Measurements from ENCODE around the gene ACAP3. TPM values are rescaled to one million over a fixed set of nuclear protein-coding genes. Genes with fewer than 3 reads are reported as not detected.

Gene ACAP3
- total and polyA plus RNA-seq, 2 of the 4 experiments (the other 2 are of a cell fraction) = 13.3 to 58.2 TPM

DNA sequence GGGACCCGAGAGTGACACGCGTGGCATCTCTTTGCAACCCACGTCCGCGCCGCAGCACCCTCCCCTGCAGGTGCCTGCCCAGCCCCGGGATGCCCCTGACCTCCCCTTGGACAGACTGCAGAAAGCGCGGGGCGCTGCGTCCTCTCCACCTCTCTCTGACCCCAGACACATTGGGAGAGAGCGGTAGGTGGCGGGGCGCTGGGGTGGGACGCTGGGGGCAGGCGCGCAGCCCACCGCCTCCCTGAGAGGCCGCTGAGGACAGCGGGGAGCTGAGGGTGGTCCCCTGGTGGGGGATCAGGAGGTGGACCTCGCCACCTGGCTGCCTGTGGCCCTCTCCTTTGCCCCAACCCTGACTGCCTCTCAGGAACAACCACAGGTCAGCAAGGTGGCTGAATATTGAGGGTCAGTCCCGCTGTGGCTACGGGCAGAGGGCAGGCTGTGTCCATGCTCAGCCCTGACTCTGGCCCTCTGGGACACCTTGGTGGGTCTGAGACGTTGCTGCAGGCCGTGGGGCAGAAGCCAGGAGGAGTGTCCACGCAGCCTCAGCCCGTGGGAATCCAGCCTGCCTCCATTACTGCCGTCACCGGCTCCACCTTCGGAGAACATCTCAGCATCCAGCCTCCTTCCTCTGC is 33.3 kb downstream of the ACAP3 start:
- Histone ChIP-seq H3K56ac (ENCODE audit: extremely low read depth, insufficient read depth, low read length) (peak overlapping the region; percentile 52), H2BK20ac (ENCODE audit: low read depth, low read length) (no peak overlapping the region), H3K4me2 (ENCODE audit: low read depth, low read length) (peak overlapping the region; percentile 96), H3K9ac (ENCODE audit: low read depth, low read length) (peak overlapping the region; percentile 98), H2AK9ac (replicated peaks; ENCODE audit: low read depth, low read length, poor library complexity) (peak overlapping the region; percentile 99), H3K36me3 (ENCODE audit: control insufficient read depth, insufficient read depth, low read length) (peaks cover 22% of the 10 kb centered on the region), H3K9me3 (ENCODE audit: control insufficient read depth, insufficient read depth, low read length) (no peaks in the 10 kb centered on the region), H3K14ac (replicated peaks; ENCODE audit: low read depth, low read length) (peak overlapping the region; percentile 86), H3K23ac (ENCODE audit: low read depth, low read length) (peak overlapping the region; percentile 89), H2BK5ac (ENCODE audit: low read depth, low read length, poor library complexity, severe bottlenecking) (peak overlapping the region; percentile 98), H3K4me1 (ENCODE audit: control insufficient read depth, insufficient read depth, low read length) (peaks cover 38% of the 10 kb centered on the region), H4K20me1 (ENCODE audit: insufficient read depth, low read length) (peaks cover 25% of the 10 kb centered on the region), H3K4me3 (ENCODE audit: insufficient read depth, low read depth, low read length) (peak overlapping the region; percentile 71), H3K27ac (ENCODE audit: insufficient read depth, low read length) (peak overlapping the region; percentile 98), H4K91ac (ENCODE audit: insufficient read depth, low read depth, low read length) (peak overlapping the region; percentile 80), H3K79me1 (ENCODE audit: low read depth in 1 of 2, low read length in 2 of 2) (peaks cover 8 to 51% of the 10 kb centered on the region in 2 experiments; a peak in 3 of 4 replicates), H3K18ac (ENCODE audit: low read depth, low read length) (peak overlapping the region; percentile 81), H2BK15ac (ENCODE audit: low read depth, low read length) (peak overlapping the region; percentile 87; the same call in 2 of the 3 replicates), H3K4ac (ENCODE audit: low read depth, low read length) (peak overlapping the region; percentile 90), H4K8ac (ENCODE audit: low read depth in 2 of 2, low read length in 2 of 2) (peak overlapping the region; percentile 91 to 96), H3K27me3 (ENCODE audit: control insufficient read depth, insufficient read depth, low read length) (no peaks in the 10 kb centered on the region), H2BK120ac (ENCODE audit: low read depth, low read length) (peak overlapping the region; percentile 44; the same call in 1 of the 2 replicates), H2AK5ac (ENCODE audit: low read depth, low read length) (peak overlapping the region; percentile 95), H3K9me1 (ENCODE audit: insufficient read depth, low read length) (peaks cover 33% of the 10 kb centered on the region), H2AFZ (replicated peaks; ENCODE audit: low read length, poor library complexity) (peak overlapping the region; percentile 98), H4K5ac (ENCODE audit: low read depth, low read length) (peak overlapping the region; percentile 66)
- 0% methylated on average over 5 of the region's 31 CpGs; no CpG with 5 or more reads in 1 of the 2 experiments for WGBS, 2 experiments (ENCODE audit: extremely low coverage in 2 of 2, insufficient read length in 1 of 2)
- DNase-seq = no peak
- ChIA-PET CTCF (no interaction called here), POLR2A (ENCODE audit: unreplicated experiment) (no interaction called here)
- dilution Hi-C loops (cut with HindIII; ENCODE audit: low sequenced_read_pairs, unreplicated experiment) = no loop called here
- ATAC-seq (ENCODE audit: low read depth) = no peak
- BruUV-seq (replicated peaks) = no TSS peak
- intact Hi-C loops (cut with micrococcal nuclease) = no loop called here
- TF ChIP-seq MXI1 (IDR thresholded peaks at IDR 0.05; ENCODE audit: borderline replicate concordance, low read depth, low read length) (0 out of 2 replicates have a peak, but pooled peaks have one; percentile 5), CHD1 (IDR thresholded peaks at IDR 0.05; ENCODE audit: low read depth, low read length) (no peak)
- in situ Hi-C loops (cut with MboI; ENCODE audit: low sequenced_read_pairs) = no loop called here
